Neural cell (in vitro differentiated cells): Measurements from ENCODE around the gene ZRANB3. TPM values are rescaled to one million over a fixed set of nuclear protein-coding genes. Genes with fewer than 3 reads are reported as not detected.

Experiments used
- H2AFZ ChIP-seq: fragments of 200-600, 300-800 bp; sonication (generic), shearing (Covaris generic); 2 replicates; pipeline ENCODE4 v1.6.0; 2014; ENCODE audit warnings: low read depth, mild to moderate bottlenecking, antibody characterized with exemption, low read length, moderate library complexity
- H3F3A ChIP-seq: fragments of 200-600 bp; shearing (Covaris generic); 2 replicates; pipeline ENCODE4 v1.6.1; 2016; ENCODE audit warnings: mild to moderate bottlenecking, moderate library complexity, mixed read lengths, antibody characterized with exemption, low read length; ENCODE audit not compliant: insufficient read depth, poor library complexity, severe bottlenecking
- H3K27ac ChIP-seq: fragments of 200-600, 300-800 bp; sonication (generic), shearing (Covaris generic); 2 replicates; pipeline ENCODE4 v1.5.1; 2014; ENCODE audit warnings: mild to moderate bottlenecking, low read length, moderate library complexity
- H3K27me3 ChIP-seq: fragments of 300-800, 200-600 bp; sonication (generic), shearing (Covaris generic); 2 replicates; pipeline ENCODE4 v1.6.0; 2014; ENCODE audit warnings: mild to moderate bottlenecking, low read depth, low read length, moderate library complexity; ENCODE audit not compliant: insufficient read depth
- H3K36me3 ChIP-seq: fragments of 300-800, 200-600 bp; sonication (generic), shearing (Covaris generic); 2 replicates; pipeline ENCODE4 v1.5.1; 2014; ENCODE audit warnings: mild to moderate bottlenecking, antibody characterized with exemption, low read length, moderate library complexity; ENCODE audit not compliant: insufficient read depth
- H3K4me2 ChIP-seq: fragments of 300-800, 200-600 bp; sonication (generic), shearing (Covaris generic); 2 replicates; pipeline ENCODE4 v1.6.0; 2014; ENCODE audit warnings: mild to moderate bottlenecking, low read length
- H3K4me3 ChIP-seq: fragments of 300-800, 200-600 bp; sonication (generic), shearing (Covaris generic); 2 replicates; pipeline ENCODE4 v1.5.1; 2014; ENCODE audit warnings: mild to moderate bottlenecking, low read length, moderate library complexity
- H3K79me2 ChIP-seq: fragments of 200-600 bp; shearing (Covaris generic); replicated peaks from 2 replicates; pipeline ENCODE4 v1.6.0; 2014; ENCODE audit warnings: mild to moderate bottlenecking, low read length, moderate library complexity; ENCODE audit not compliant: insufficient read depth
- H3K9ac ChIP-seq: fragments of 300-800, 200-600 bp; sonication (generic), shearing (Covaris generic); 2 replicates; pipeline ENCODE4 v1.6.1; 2016; ENCODE audit warnings: mild to moderate bottlenecking, low read length, mixed read lengths
- H3K9me2 ChIP-seq: fragments of 200-600 bp; shearing (Covaris generic); 2 replicates; pipeline ENCODE4 v1.6.1; 2016; ENCODE audit warnings: mild to moderate bottlenecking, low read length, mixed read lengths; ENCODE audit not compliant: insufficient read depth
- H3K9me3 ChIP-seq: fragments of 200-600, 300-800 bp; sonication (generic), shearing (Covaris generic); 2 replicates; pipeline ENCODE4 v1.6.1; 2016; ENCODE audit warnings: mild to moderate bottlenecking, mixed run types, low read length, moderate library complexity, mixed read lengths
- H4K20me1 ChIP-seq: fragments of 200-600 bp; shearing (Covaris generic); 2 replicates; pipeline ENCODE4 v1.6.1; 2016; ENCODE audit warnings: mild to moderate bottlenecking, mixed run types; ENCODE audit not compliant: insufficient read depth
- EP300 ChIP-seq: fragments of 450-650 bp; conservative IDR thresholded peaks from 2 replicates; pipeline ENCODE4 v1.6.1; 2014; ENCODE audit warnings: antibody characterized with exemption, mild to moderate bottlenecking, moderate library complexity; ENCODE audit not compliant: poor library complexity, severe bottlenecking
- EZH2 ChIP-seq: fragments of 200-600, 300-800 bp; shearing (Covaris generic), sonication (generic); IDR thresholded peaks from 2 replicates; pipeline ENCODE4 v1.6.1; 2014; ENCODE audit warnings: antibody characterized with exemption, low read length, borderline replicate concordance, mild to moderate bottlenecking; ENCODE audit not compliant: insufficient read depth, poor library complexity, severe bottlenecking
- MXI1 ChIP-seq: fragments of 450-650 bp; conservative IDR thresholded peaks from 2 replicates; pipeline ENCODE4 v1.6.1; 2014; ENCODE audit warnings: antibody characterized with exemption, mild to moderate bottlenecking; ENCODE audit not compliant: poor library complexity, severe bottlenecking
- POLR2AphosphoS5 ChIP-seq: IDR thresholded peaks from 2 replicates; pipeline ENCODE4 v1.6.1; 2012
- RAD21 ChIP-seq: fragments of 450-650 bp; conservative IDR thresholded peaks from 2 replicates; pipeline ENCODE4 v1.6.1; 2014; ENCODE audit warnings: antibody characterized with exemption, mild to moderate bottlenecking, moderate library complexity
- SMC3 ChIP-seq: fragments of 450-650 bp; conservative IDR thresholded peaks from 2 replicates; pipeline ENCODE4 v1.6.1; 2014; ENCODE audit warnings: antibody characterized with exemption, mild to moderate bottlenecking, moderate library complexity; ENCODE audit not compliant: poor library complexity
- TAF1 ChIP-seq: IDR thresholded peaks from 2 replicates; pipeline ENCODE4 v1.6.1; 2012; ENCODE audit warnings: low read depth
- polyA plus RNA-seq: library from polyadenylated mRNA; depleted of rRNA; stranded (reverse); fragments of >200 nt; gene quantifications from 2 replicates; pipeline ENCODE4 v1.2.3, GENCODE V29; 2014
- TF ChIP-seq, protein P1 (sequence below): IDR thresholded peaks from 2 replicates; pipeline ENCODE4 v1.6.1; 2012; ENCODE audit warnings: borderline replicate concordance
- TF ChIP-seq, protein P2 (sequence below): fragments of 450-650 bp; IDR thresholded peaks from 2 replicates; pipeline ENCODE4 v1.5.1; 2014; ENCODE audit warnings: antibody characterized with exemption, mild to moderate bottlenecking, moderate library complexity; ENCODE audit not compliant: poor library complexity, severe bottlenecking

ZRANB3 gene
- polyA plus RNA-seq, 1 donor from 2014 or later = 3.5 TPM

DNA sequence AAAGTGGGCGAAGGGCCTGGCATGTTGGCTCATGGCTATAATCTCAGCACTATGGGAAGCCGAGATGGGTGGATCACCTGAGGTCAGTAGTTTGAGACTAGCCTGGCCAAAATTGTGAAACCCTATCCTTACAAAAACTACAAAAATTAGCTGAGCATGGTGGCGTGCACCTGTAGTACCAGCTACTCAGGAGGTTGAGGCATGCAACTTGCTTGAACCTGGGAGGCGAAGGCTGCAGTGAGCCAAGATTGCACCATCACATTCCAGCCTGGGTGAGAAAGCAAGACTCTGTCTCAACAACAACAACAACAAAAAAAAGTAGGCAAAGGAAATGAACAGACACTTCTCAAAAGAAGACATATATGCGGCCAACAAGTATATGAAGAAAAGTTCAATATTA is 282.4 kb downstream of the ZRANB3 start:
- TF ChIP-seq TAF1 (no peak), RAD21 (no peak), EZH2 (no peak), SMC3 (no peak), MXI1 (no peak), EP300 (no peak), POLR2AphosphoS5 (no peak)
- TF ChIP-seq, protein P1, sequence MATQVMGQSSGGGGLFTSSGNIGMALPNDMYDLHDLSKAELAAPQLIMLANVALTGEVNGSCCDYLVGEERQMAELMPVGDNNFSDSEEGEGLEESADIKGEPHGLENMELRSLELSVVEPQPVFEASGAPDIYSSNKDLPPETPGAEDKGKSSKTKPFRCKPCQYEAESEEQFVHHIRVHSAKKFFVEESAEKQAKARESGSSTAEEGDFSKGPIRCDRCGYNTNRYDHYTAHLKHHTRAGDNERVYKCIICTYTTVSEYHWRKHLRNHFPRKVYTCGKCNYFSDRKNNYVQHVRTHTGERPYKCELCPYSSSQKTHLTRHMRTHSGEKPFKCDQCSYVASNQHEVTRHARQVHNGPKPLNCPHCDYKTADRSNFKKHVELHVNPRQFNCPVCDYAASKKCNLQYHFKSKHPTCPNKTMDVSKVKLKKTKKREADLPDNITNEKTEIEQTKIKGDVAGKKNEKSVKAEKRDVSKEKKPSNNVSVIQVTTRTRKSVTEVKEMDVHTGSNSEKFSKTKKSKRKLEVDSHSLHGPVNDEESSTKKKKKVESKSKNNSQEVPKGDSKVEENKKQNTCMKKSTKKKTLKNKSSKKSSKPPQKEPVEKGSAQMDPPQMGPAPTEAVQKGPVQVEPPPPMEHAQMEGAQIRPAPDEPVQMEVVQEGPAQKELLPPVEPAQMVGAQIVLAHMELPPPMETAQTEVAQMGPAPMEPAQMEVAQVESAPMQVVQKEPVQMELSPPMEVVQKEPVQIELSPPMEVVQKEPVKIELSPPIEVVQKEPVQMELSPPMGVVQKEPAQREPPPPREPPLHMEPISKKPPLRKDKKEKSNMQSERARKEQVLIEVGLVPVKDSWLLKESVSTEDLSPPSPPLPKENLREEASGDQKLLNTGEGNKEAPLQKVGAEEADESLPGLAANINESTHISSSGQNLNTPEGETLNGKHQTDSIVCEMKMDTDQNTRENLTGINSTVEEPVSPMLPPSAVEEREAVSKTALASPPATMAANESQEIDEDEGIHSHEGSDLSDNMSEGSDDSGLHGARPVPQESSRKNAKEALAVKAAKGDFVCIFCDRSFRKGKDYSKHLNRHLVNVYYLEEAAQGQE = no peak
- TF ChIP-seq, protein P2, sequence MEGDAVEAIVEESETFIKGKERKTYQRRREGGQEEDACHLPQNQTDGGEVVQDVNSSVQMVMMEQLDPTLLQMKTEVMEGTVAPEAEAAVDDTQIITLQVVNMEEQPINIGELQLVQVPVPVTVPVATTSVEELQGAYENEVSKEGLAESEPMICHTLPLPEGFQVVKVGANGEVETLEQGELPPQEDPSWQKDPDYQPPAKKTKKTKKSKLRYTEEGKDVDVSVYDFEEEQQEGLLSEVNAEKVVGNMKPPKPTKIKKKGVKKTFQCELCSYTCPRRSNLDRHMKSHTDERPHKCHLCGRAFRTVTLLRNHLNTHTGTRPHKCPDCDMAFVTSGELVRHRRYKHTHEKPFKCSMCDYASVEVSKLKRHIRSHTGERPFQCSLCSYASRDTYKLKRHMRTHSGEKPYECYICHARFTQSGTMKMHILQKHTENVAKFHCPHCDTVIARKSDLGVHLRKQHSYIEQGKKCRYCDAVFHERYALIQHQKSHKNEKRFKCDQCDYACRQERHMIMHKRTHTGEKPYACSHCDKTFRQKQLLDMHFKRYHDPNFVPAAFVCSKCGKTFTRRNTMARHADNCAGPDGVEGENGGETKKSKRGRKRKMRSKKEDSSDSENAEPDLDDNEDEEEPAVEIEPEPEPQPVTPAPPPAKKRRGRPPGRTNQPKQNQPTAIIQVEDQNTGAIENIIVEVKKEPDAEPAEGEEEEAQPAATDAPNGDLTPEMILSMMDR = no peak
- no peaks in the 10 kb centered on the region for H3K79me2 ChIP-seq
- no peaks in the 10 kb centered on the region for H3K27me3 ChIP-seq
- H2AFZ ChIP-seq = no peak overlapping the region
- H3K4me2 ChIP-seq = no peak overlapping the region
- H3K9me2 ChIP-seq = no peaks in the 10 kb centered on the region
- H3K27ac ChIP-seq = no peak overlapping the region
- H3K36me3 ChIP-seq = no peaks in the 10 kb centered on the region
- H4K20me1 ChIP-seq = no peaks in the 10 kb centered on the region
- no peaks in the 10 kb centered on the region for H3F3A ChIP-seq
- H3K9me3 ChIP-seq = no peaks in the 10 kb centered on the region
- no peak overlapping the region for H3K9ac ChIP-seq
- no peak overlapping the region for H3K4me3 ChIP-seq

DNA sequence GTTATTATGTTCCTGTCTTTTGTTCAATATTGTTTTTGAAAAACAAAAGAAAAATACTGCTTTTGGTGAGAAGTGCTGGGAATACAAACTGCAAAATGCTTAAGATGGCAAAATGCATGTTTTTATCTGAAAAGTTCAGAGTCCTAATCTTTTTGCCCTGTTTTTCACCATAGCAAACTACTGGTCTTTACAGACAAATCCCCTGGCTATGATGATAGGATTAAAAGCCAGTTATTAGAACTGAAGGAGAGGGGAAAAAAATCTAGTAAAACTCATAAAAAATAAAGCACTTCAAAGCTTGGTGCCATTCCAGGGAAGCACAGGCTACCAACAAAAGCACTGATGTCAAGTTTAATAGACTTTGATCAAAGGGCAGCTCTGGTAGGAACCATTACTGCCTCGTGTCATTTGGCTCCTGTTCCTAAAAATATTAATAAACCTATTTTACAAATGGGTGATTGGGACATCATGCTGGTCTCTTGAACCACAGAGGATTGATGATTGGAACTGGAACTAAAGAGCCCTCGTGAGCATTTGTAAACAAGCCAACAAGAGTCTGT is 284.2 kb downstream of the ZRANB3 start:
- TF ChIP-seq TAF1 = no peak
- no peak for TF ChIP-seq RAD21
- TF ChIP-seq, protein P1 = no peak
- TF ChIP-seq EP300 = no peak
- TF ChIP-seq EZH2 = no peak
- no peak for TF ChIP-seq MXI1
- TF ChIP-seq POLR2AphosphoS5 = no peak
- TF ChIP-seq, protein P2 = no peak
- Histone ChIP-seq H3K4me3 (no peak overlapping the region), H3K9me2 (no peaks in the 10 kb centered on the region), H2AFZ (no peak overlapping the region), H3F3A (no peaks in the 10 kb centered on the region), H3K36me3 (no peaks in the 10 kb centered on the region), H3K27me3 (no peaks in the 10 kb centered on the region), H3K4me2 (no peak overlapping the region), H4K20me1 (no peaks in the 10 kb centered on the region), H3K9me3 (no peaks in the 10 kb centered on the region), H3K79me2 (no peaks in the 10 kb centered on the region), H3K27ac (no peak overlapping the region), H3K9ac (no peak overlapping the region)
